HCT116 (cell line): ENCODE measurements around the gene FBXL17. TPM values are rescaled to one million over a fixed set of nuclear protein-coding genes. Genes with fewer than 3 reads are reported as not detected.
A peak's percentile ranks its signal among the peaks of the same experiment; 100 is the strongest.

Experiments used
- ATAC-seq: fragments of 200-7000 bp; cut with Tn5 transposase; 2 replicates; pipeline ENCODE4 v1.9.1; 2020; ENCODE audit warnings: mild to moderate bottlenecking, moderate library complexity
- BruUV-seq: library from RNA; stranded (reverse); fragments of 400-500 nt; replicated peaks from 2 replicates; lab custom pipeline; 2021; lab: Mats Ljungman, UMichigan
- CTCF ChIA-PET: fragments of 300-600 bp; sonication (Branson Sonifier 250); formaldehyde crosslinking; loops from one replicate; lab custom pipeline; 2021; ENCODE audit warnings: antibody characterized with exemption; lab: Charles Lee
- POLR2A ChIA-PET: fragments of 300-600, 350-600 bp; sonication (Branson Sonifier 250); formaldehyde crosslinking; loops from one replicate; lab custom pipeline; 2021; ENCODE audit warnings: antibody characterized with exemption; lab: Charles Lee
- RAD21 ChIA-PET, 2 experiments: fragments of 300-600 bp; sonication (Branson Sonifier 250); formaldehyde crosslinking; loops; one replicate each; lab custom pipeline; 2023; ENCODE audit warnings: low total read pairs in 2 of 2; ENCODE audit not compliant: uncharacterized antibody in 2 of 2, unreplicated experiment in 2 of 2, low non-redundant PET in 1 of 2; lab: Charles Lee
- DNase-seq: peaks from one replicate; pipeline ENCODE4 v3.0.0-alpha.2; 2010; ENCODE audit warnings: low read depth, low spot score
- H2AFZ ChIP-seq: fragments of 200-600 bp; shearing (Covaris generic), sonication (generic); 2 replicates; pipeline ENCODE4 v1.6.1; 2017; ENCODE audit warnings: low read depth, mixed run types, mixed read lengths, antibody characterized with exemption, low read length; ENCODE audit not compliant: poor library complexity, severe bottlenecking
- H3K27ac ChIP-seq: 2 replicates; pipeline ENCODE4 v1.5.1; 2012; ENCODE audit warnings: low read depth, low read length
- H3K27me3 ChIP-seq: fragments of 200-600 bp; sonication (generic); 2 replicates; pipeline ENCODE4 v1.6.1; 2016; ENCODE audit warnings: mixed run types, low read length, mixed read lengths; ENCODE audit not compliant: insufficient read depth
- H3K36me3 ChIP-seq, 2 experiments: fragments of 200-500 bp in 1 of 2; fragments of 200-600 bp in 1 of 2; sonication (Bioruptor generic) in 1 of 2; sonication (generic) in 1 of 2; 2 replicates each; pipeline versions ENCODE4 v1.5.1 to v1.6.1; 2014 to 2016; ENCODE audit warnings: low read length in 2 of 2, inconsistent platforms in 1 of 2, mixed read lengths in 1 of 2, mixed run types in 1 of 2; ENCODE audit not compliant: insufficient read depth in 2 of 2, control insufficient read depth in 1 of 2
- H3K4me1 ChIP-seq, 2 experiments: fragments of 200-600 bp in 1 of 2; sonication (generic) in 1 of 2; 2 replicates each; pipeline versions ENCODE4 v1.5.1 to v1.6.1; 2012 to 2017; ENCODE audit warnings: low read length in 2 of 2, inconsistent platforms in 1 of 2, mild to moderate bottlenecking in 1 of 2, mixed read lengths in 1 of 2, mixed run types in 1 of 2, moderate library complexity in 1 of 2; ENCODE audit not compliant: insufficient read depth in 2 of 2, control insufficient read depth in 1 of 2
- H3K4me2 ChIP-seq: fragments of 200-600 bp; sonication (generic); 2 replicates; pipeline ENCODE4 v1.6.1; 2017; ENCODE audit warnings: mixed run types, low read length, mixed read lengths
- H3K4me3 ChIP-seq, 2 experiments: fragments of 200-600 bp in 1 of 2; sonication (generic) in 1 of 2; replicated peaks in 1 of 2; 2 replicates each; pipeline ENCODE4 v1.5.1; 2011 to 2016; ENCODE audit warnings: low read length in 2 of 2, control low read depth in 1 of 2, low read depth in 1 of 2, mild to moderate bottlenecking in 1 of 2, mixed read lengths in 1 of 2, mixed run types in 1 of 2
- H3K79me2 ChIP-seq: fragments of 200-600 bp; sonication (generic); 2 replicates; pipeline ENCODE4 v1.6.1; 2017; ENCODE audit warnings: mild to moderate bottlenecking, mixed run types, low read length, moderate library complexity, mixed read lengths; ENCODE audit not compliant: insufficient read depth
- H3K9ac ChIP-seq: fragments of 200-600 bp; sonication (generic); 2 replicates; pipeline ENCODE4 v1.6.1; 2016; ENCODE audit warnings: low read length, mixed read lengths
- H3K9me2 ChIP-seq: fragments of 200-600 bp; sonication (generic), shearing (Covaris generic); 2 replicates; pipeline ENCODE4 v1.6.1; 2017; ENCODE audit warnings: mixed run types, mild to moderate bottlenecking, moderate library complexity; ENCODE audit not compliant: insufficient read depth
- H3K9me3 ChIP-seq, 2 experiments: fragments of 200-500 bp in 1 of 2; fragments of 200-600 bp in 1 of 2; sonication (Bioruptor generic) in 1 of 2; sonication (generic) in 1 of 2; 2 replicates each; pipeline ENCODE4 v1.6.1; 2014 to 2017; ENCODE audit warnings: low read length in 2 of 2, mixed read lengths in 2 of 2, inconsistent platforms in 1 of 2, low read depth in 1 of 2, mild to moderate bottlenecking in 1 of 2, mixed run types in 1 of 2, moderate library complexity in 1 of 2; ENCODE audit not compliant: control insufficient read depth in 1 of 2, insufficient read depth in 1 of 2
- H4K20me1 ChIP-seq: fragments of 200-600 bp; sonication (generic), shearing (Covaris generic); 2 replicates; pipeline ENCODE4 v1.6.1; 2017; ENCODE audit warnings: mixed run types, mild to moderate bottlenecking, moderate library complexity; ENCODE audit not compliant: insufficient read depth
- ATF3 ChIP-seq: IDR thresholded peaks from 2 replicates; pipeline ENCODE4 v1.6.1; 2012
- CBX3 ChIP-seq: IDR thresholded peaks from 2 replicates; pipeline ENCODE4 v1.6.1; 2012; ENCODE audit warnings: low read depth
- ELF1 ChIP-seq: IDR thresholded peaks from 2 replicates; pipeline ENCODE4 v1.6.1; 2012; ENCODE audit warnings: low read depth, borderline replicate concordance
- EZH2 ChIP-seq: fragments of 200-600 bp; sonication (generic); IDR thresholded peaks from 2 replicates; pipeline ENCODE4 v1.6.1; 2017; ENCODE audit warnings: antibody characterized with exemption, mixed run types
- EZH2phosphoT487 ChIP-seq: fragments of 200-600 bp; IDR thresholded peaks from 2 replicates; pipeline ENCODE4 v1.6.1; 2018; ENCODE audit warnings: antibody characterized with exemption, borderline replicate concordance
- POLR2A ChIP-seq: IDR thresholded peaks from 2 replicates; pipeline ENCODE4 v1.7.0; 2011; ENCODE audit warnings: borderline replicate concordance; ENCODE audit not compliant: insufficient read depth, insufficient read length; ENCODE audit errors: extremely low read depth
- RAD21 ChIP-seq: IDR thresholded peaks from 2 replicates; pipeline ENCODE4 v1.6.1; 2012; ENCODE audit warnings: low read depth, mild to moderate bottlenecking
- SP1 ChIP-seq: IDR thresholded peaks from 2 replicates; pipeline ENCODE4 v1.6.1; 2012; ENCODE audit warnings: low read depth
- TCF7L2 ChIP-seq: IDR thresholded peaks from 2 replicates; pipeline ENCODE4 v1.7.0; 2011; ENCODE audit warnings: borderline replicate concordance, inconsistent platforms; ENCODE audit not compliant: insufficient read depth, insufficient read length; ENCODE audit errors: extremely low read depth
- YY1 ChIP-seq: IDR thresholded peaks from 2 replicates; pipeline ENCODE4 v1.6.1; 2011; ENCODE audit warnings: low read length, low read depth, moderate library complexity, mild to moderate bottlenecking; ENCODE audit not compliant: insufficient replicate concordance; ENCODE audit errors: extremely low read depth
- ZFX ChIP-seq: fragments of 450-650 bp; IDR thresholded peaks from 2 replicates; pipeline ENCODE4 v1.6.1; 2017
- intact Hi-C: fragments of 100-400 bp; cut with micrococcal nuclease; formaldehyde crosslinking; loops from 2 replicates; pipeline ENCODE4 v1.10.0; 2022
- total RNA-seq: library from RNA; stranded (reverse); gene quantifications from one replicate; pipeline ENCODE4 v1.2.1, GENCODE V29; 2021; ENCODE audit not compliant: unreplicated experiment
- TF ChIP-seq, protein P1 (sequence below): IDR thresholded peaks from 2 replicates; pipeline ENCODE4 v1.6.1; 2012; ENCODE audit warnings: low read depth

Gene FBXL17
- total RNA-seq, 1 experiment from 2014 or later = 9.4 TPM

- ATAC-seq (no peak), DNase-seq (no peak)
Measured at GRCh38 chr5:107855171-107855570, 526.7 kb downstream of the FBXL17 start.

GRCh38 chr5:107853696-107854095 lies 528.2 kb downstream of the FBXL17 start:
- Histone ChIP-seq H3K4me1 (no peaks in the 10 kb centered on the region), H3K4me2 (no peak overlapping the region), H2AFZ (no peak overlapping the region), H3K27ac (no peak overlapping the region), H3K9me3 (no peaks in the 10 kb centered on the region), H3K79me2 (no peaks in the 10 kb centered on the region), H3K9me2 (no peaks in the 10 kb centered on the region), H4K20me1 (no peaks in the 10 kb centered on the region), H3K4me3 (no peak overlapping the region), H3K9ac (no peak overlapping the region), H3K27me3 (no peaks in the 10 kb centered on the region), H3K36me3 (no peaks in the 10 kb centered on the region)
- no peak for ATAC-seq
- DNase-seq = no peak
- ChIA-PET CTCF (no interaction called here), POLR2A (no interaction called here), RAD21 (no interaction called here)
- intact Hi-C loops = no loop called here
- BruUV-seq = no TSS peak
- TF ChIP-seq SP1 (no peak), YY1 (no peak), TCF7L2 (no peak), POLR2A (no peak), ZFX (no peak), ELF1 (no peak), EZH2phosphoT487 (no peak), EZH2 (no peak), CBX3 (no peak), ATF3 (no peak)
- TF ChIP-seq, protein P1, sequence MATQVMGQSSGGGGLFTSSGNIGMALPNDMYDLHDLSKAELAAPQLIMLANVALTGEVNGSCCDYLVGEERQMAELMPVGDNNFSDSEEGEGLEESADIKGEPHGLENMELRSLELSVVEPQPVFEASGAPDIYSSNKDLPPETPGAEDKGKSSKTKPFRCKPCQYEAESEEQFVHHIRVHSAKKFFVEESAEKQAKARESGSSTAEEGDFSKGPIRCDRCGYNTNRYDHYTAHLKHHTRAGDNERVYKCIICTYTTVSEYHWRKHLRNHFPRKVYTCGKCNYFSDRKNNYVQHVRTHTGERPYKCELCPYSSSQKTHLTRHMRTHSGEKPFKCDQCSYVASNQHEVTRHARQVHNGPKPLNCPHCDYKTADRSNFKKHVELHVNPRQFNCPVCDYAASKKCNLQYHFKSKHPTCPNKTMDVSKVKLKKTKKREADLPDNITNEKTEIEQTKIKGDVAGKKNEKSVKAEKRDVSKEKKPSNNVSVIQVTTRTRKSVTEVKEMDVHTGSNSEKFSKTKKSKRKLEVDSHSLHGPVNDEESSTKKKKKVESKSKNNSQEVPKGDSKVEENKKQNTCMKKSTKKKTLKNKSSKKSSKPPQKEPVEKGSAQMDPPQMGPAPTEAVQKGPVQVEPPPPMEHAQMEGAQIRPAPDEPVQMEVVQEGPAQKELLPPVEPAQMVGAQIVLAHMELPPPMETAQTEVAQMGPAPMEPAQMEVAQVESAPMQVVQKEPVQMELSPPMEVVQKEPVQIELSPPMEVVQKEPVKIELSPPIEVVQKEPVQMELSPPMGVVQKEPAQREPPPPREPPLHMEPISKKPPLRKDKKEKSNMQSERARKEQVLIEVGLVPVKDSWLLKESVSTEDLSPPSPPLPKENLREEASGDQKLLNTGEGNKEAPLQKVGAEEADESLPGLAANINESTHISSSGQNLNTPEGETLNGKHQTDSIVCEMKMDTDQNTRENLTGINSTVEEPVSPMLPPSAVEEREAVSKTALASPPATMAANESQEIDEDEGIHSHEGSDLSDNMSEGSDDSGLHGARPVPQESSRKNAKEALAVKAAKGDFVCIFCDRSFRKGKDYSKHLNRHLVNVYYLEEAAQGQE = no peak

More at GRCh38 chr5:107855171-107855570, 526.7 kb downstream of the FBXL17 start:
- intact Hi-C loops = no loop called here
- ChIA-PET POLR2A (no interaction called here), CTCF (no interaction called here), RAD21 (no interaction called here)
- H3K79me2 ChIP-seq = no peaks in the 10 kb centered on the region
- no peak overlapping the region for H3K9ac ChIP-seq
- H4K20me1 ChIP-seq = no peaks in the 10 kb centered on the region
- H2AFZ ChIP-seq = no peak overlapping the region
- BruUV-seq = no TSS peak
- H3K27me3 ChIP-seq = no peaks in the 10 kb centered on the region
- no peak overlapping the region for H3K4me3 ChIP-seq
- no peaks in the 10 kb centered on the region for H3K4me1 ChIP-seq
- no peaks in the 10 kb centered on the region for H3K9me3 ChIP-seq
- TF ChIP-seq, protein P1 = no peak
- TF ChIP-seq RAD21 = peak; percentile 30; the same call in 1 of the 2 replicates
- no peaks in the 10 kb centered on the region for H3K9me2 ChIP-seq
- no peak overlapping the region for H3K27ac ChIP-seq
- no peaks in the 10 kb centered on the region for H3K36me3 ChIP-seq
- H3K4me2 ChIP-seq = no peak overlapping the region
